ENCODE results near the gene SLC25A4.

DNA sequence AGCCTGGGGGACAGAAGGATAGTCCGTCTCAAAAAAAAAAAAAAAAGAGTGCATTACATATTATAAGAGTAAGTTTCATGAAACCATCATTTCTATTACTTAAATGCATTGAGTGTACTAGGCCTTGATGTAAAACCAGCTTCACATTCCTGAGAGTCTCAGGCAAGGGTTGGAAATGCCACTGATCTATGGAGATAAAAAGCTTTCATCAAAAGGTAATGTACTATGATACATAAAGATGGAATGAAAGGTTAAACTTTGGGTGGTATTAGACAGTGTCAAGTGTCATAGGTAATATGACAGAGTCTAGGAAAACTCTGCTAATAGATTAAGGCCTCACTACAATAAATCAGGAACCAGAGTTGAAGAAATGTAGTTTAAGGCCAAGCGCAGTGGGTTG is 53.4 kb downstream of the SLC25A4 start:
- TF ChIP-seq, protein P1, sequence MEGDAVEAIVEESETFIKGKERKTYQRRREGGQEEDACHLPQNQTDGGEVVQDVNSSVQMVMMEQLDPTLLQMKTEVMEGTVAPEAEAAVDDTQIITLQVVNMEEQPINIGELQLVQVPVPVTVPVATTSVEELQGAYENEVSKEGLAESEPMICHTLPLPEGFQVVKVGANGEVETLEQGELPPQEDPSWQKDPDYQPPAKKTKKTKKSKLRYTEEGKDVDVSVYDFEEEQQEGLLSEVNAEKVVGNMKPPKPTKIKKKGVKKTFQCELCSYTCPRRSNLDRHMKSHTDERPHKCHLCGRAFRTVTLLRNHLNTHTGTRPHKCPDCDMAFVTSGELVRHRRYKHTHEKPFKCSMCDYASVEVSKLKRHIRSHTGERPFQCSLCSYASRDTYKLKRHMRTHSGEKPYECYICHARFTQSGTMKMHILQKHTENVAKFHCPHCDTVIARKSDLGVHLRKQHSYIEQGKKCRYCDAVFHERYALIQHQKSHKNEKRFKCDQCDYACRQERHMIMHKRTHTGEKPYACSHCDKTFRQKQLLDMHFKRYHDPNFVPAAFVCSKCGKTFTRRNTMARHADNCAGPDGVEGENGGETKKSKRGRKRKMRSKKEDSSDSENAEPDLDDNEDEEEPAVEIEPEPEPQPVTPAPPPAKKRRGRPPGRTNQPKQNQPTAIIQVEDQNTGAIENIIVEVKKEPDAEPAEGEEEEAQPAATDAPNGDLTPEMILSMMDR (IDR thresholded peaks at IDR 0.05): no peak
- TF ChIP-seq ZFX (IDR thresholded peaks at IDR 0.05; ENCODE audit: borderline replicate concordance): no peak

Data from 22Rv1 (cell line).